ENCODE measurements around the gene NKRF.

NKRF gene

GRCh38 chrX:119625843-119626242 lies 19.6 kb upstream of the NKRF start:
- no peaks in the 10 kb centered on the region for H3K36me3 ChIP-seq (ENCODE audit: low read depth)
- no peak overlapping the region for H3K4me3 ChIP-seq (ENCODE audit: severe bottlenecking)
- no peak for TF ChIP-seq CTCF (IDR thresholded peaks at IDR 0.05; ENCODE audit: poor library complexity, severe bottlenecking)
- H3K4me1 ChIP-seq (ENCODE audit: insufficient read depth, poor library complexity, severe bottlenecking): no peaks in the 10 kb centered on the region
- ATAC-seq (ENCODE audit: low read depth) (no peak), DNase-seq (ENCODE audit: low spot score) (no peak)
- H3K9me3 ChIP-seq (ENCODE audit: severe bottlenecking): no peaks in the 10 kb centered on the region
- H3K27ac ChIP-seq (ENCODE audit: poor library complexity, severe bottlenecking): no peak overlapping the region
- H3K27me3 ChIP-seq (ENCODE audit: insufficient read depth, poor library complexity, severe bottlenecking): no peaks in the 10 kb centered on the region

GRCh38 chrX:119624951-119625668 lies 18.9 kb upstream of the NKRF start:
- H3K36me3 ChIP-seq (ENCODE audit: low read depth): no peaks in the 10 kb centered on the region
- no peaks in the 10 kb centered on the region for H3K27me3 ChIP-seq (ENCODE audit: insufficient read depth, poor library complexity, severe bottlenecking)
- H3K4me1 ChIP-seq (ENCODE audit: insufficient read depth, poor library complexity, severe bottlenecking): no peaks in the 10 kb centered on the region
- H3K9me3 ChIP-seq (ENCODE audit: severe bottlenecking): no peaks in the 10 kb centered on the region
- no peak for TF ChIP-seq CTCF (IDR thresholded peaks at IDR 0.05; ENCODE audit: poor library complexity, severe bottlenecking)
- no peak overlapping the region for H3K27ac ChIP-seq (ENCODE audit: poor library complexity, severe bottlenecking)
- ATAC-seq (ENCODE audit: low read depth) (no peak), DNase-seq (ENCODE audit: low spot score) (no peak)
- H3K4me3 ChIP-seq (ENCODE audit: severe bottlenecking): no peak overlapping the region

GRCh38 chrX:119624417-119624816 lies 18.2 kb upstream of the NKRF start:
- Histone ChIP-seq H3K9me3 (ENCODE audit: severe bottlenecking) (no peaks in the 10 kb centered on the region), H3K27ac (ENCODE audit: poor library complexity, severe bottlenecking) (no peak overlapping the region), H3K4me3 (ENCODE audit: severe bottlenecking) (no peak overlapping the region), H3K4me1 (ENCODE audit: insufficient read depth, poor library complexity, severe bottlenecking) (no peaks in the 10 kb centered on the region), H3K36me3 (ENCODE audit: low read depth) (no peaks in the 10 kb centered on the region), H3K27me3 (ENCODE audit: insufficient read depth, poor library complexity, severe bottlenecking) (no peaks in the 10 kb centered on the region)
- TF ChIP-seq CTCF (IDR thresholded peaks at IDR 0.05; ENCODE audit: poor library complexity, severe bottlenecking): no peak
- DNase-seq (ENCODE audit: low spot score): no peak
- no peak for ATAC-seq (ENCODE audit: low read depth)

GRCh38 chrX:119622356-119623232 lies 16.4 kb upstream of the NKRF start:
- Histone ChIP-seq H3K36me3 (ENCODE audit: low read depth) (no peaks in the 10 kb centered on the region), H3K27me3 (ENCODE audit: insufficient read depth, poor library complexity, severe bottlenecking) (no peaks in the 10 kb centered on the region), H3K4me3 (ENCODE audit: severe bottlenecking) (no peak overlapping the region), H3K27ac (ENCODE audit: poor library complexity, severe bottlenecking) (no peak overlapping the region), H3K9me3 (ENCODE audit: severe bottlenecking) (no peaks in the 10 kb centered on the region), H3K4me1 (ENCODE audit: insufficient read depth, poor library complexity, severe bottlenecking) (no peaks in the 10 kb centered on the region)
- TF ChIP-seq CTCF (IDR thresholded peaks at IDR 0.05; ENCODE audit: poor library complexity, severe bottlenecking): no peak
- DNase-seq (ENCODE audit: low spot score) (no peak), ATAC-seq (ENCODE audit: low read depth) (no peak)
